HG03060 (cell line): ENCODE data around the gene TCAP.

Experiments
- ATAC-seq: cut with Tn5 transposase; IDR thresholded peaks from one replicate; pipeline ENCODE4 v1.9.1; 2021; ENCODE audit warnings: low read depth, moderate number of reproducible peaks; ENCODE audit not compliant: unreplicated experiment

TCAP gene

DNA sequence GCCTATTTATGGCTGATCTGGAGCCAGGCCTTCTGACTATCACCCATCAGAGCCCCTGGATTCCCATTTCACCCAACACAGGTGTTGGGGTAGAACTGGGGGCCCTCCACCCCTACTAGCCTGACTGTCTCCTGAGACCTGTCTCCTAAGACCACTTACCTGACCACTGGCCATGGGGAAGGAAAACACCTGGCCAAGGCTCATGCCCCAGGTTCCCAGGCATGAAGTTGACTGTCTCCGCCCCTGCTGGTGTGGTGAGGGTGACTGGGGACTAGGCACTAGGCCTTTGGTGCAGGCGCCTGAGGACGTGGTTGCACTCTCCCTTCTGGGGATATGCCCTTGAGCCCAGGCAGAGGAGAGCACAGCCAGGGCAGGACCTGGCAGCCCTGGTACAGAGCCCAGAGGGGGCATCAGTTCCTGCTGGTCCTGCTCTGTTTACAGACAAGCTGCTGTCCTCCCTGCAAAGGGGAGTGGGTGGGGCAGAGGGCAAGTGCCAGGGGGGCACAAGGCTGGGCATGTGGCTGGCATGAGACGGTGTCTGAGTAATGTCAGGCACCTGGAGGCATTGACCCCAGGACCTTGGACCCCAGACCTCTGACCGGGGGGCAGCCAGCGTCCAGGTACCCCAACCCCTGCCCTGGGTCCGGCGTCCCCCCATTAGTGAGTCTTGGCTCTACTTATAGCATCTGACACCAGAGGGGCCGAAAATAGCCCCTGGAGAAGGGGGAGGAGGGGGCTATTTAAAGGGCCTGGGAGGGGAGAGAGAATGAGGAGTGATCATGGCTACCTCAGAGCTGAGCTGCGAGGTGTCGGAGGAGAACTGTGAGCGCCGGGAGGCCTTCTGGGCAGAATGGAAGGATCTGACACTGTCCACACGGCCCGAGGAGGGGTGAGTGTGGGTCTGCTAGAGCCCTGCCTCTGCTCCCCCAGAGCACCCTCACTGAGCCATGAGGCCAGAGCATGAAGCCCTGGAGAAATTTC, at the start of gene TCAP:
TCAP (plus strand) TSS at position 769 of the 981 bp plus-strand sequence; CDS start at position 780, 11 bp downstream.
- ATAC-seq: no peak

DNA sequence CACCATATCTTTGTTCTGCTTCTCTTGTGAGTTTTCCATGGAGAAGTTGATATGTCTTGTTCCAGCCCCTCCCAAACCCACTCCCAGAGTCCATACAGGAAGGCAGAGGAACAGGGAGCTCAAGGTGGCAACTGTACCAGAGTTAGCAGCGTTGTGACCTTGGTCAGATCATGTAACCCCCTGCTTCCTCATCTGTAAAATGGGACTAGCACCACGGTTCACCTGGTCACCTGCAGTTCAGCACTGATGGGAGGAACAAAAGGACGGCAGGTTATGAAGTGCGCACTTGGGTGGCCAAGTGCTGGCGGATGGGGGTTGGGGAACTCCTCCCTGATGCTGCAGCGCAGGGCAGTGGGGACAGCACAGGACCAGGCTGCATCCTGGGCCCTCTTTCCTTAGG, 49.7 kb upstream of the TCAP start:
- no peak for ATAC-seq

DNA sequence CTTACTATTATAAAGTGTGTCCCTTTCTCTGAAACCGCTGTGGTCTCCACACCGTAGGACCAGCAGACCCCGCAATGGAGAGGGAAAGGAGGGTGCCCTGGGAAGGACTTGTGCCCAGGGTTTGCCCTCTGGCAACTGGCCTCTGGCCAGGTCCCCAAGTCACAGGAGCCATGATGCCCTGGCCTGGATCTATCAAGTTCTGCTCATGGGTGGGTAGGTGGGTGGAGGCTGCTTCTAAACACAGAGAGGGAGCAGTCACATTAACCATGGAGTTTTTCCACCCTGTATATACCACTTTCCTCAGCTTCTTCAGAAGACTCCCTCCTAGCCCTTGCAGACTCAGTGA, 48.1 kb upstream of the TCAP start:
- no peak for ATAC-seq

DNA sequence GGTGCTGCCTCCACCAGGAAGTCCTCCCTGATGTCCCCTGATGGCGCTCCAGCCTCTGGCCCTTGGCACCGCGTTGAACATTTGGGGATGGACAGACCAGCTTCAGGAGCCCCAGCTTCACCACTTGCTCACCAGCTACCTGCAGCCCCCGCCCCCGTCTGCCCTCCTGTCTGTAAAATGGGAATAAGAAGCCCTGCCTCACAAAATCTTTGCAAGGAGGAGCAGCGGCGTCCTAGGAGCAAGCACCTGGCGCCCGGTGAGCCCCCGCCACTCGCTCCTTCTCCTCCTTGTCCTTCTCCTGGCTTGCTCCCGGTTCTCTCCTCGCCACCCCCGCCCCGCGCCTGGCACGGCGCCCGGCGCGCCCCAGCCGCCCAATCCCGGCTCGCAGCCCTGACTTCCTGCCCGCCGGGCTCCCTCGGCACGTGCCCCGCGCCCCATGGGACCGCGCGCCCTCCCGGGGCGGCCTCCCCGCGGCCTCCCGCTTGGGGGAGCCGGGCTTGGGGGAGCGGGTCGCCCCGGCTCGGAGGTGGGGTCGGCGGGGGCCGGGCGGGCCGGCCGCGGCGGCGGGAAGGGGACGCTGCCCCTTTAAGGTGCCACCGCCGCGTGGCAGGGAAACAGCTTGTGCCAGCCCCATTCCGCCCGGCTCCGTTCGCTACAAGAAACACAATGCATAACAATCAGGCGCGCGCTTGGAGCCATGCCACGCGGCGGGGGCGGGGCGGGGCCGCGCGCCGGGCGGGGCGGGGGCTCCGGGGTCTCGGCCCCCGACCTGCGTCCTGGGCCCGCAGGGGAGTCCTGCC, 47.5 kb upstream of the TCAP start:
- ATAC-seq: no peak

DNA sequence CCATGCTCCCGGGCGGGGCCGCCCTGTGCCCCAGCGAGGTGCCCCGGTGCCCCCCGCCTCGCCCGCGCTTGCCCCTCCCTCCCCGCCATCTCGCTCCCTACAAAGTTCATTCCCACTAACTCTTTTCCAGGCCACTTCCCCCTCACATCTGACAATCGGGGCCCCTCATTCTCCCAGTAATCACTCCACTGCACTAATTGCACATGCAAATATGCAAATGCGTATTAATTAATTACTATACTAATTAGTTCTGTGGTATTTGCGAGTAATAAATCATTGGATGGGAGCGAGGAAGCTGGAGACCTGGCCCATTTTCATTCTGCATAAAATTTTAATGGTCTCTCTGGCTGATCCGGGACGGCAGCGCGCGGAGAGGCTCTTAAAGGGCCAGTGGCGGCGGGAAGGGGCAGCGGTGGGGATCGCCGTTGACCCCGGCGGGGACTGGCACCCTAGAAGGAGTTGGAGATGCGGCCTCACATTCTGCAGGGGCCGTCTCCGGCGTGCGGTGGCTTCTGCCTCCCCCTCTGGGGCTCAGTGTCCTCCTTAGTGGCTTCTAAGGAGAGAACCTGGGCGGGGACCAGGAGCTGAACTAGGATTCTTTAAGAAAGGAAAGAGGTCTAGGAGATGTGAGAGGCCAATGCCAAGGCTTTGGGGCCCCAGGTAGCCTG, 46.8 kb upstream of the TCAP start:
- ATAC-seq: no peak

- ATAC-seq: no peak
Observed at GRCh38 chr17:39618956-39619785, 46.0 kb upstream of the TCAP start.

DNA sequence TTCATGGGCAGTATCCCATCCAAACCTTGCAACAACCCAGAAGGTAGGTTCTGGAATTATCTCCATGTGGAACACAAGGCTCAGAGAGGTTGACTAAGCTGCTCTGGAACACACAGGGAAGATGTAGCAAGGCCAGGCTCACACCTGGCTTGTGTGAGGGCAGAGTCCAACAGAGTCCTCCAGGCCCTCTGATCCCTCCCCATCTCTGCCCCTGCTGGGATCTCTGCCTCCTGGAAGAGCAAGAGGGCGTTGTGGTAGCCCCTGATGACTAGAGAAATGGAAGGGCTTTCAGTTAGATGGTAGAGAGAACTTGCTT, 45.4 kb upstream of the TCAP start:
- ATAC-seq: no peak

- ATAC-seq: peak; percentile 74
Observed at GRCh38 chr17:39621523-39622379, 43.4 kb upstream of the TCAP start.

- no peak for ATAC-seq
Observed at GRCh38 chr17:39622380-39623006, 42.7 kb upstream of the TCAP start.

- no peak for ATAC-seq
Observed at GRCh38 chr17:39623356-39623950, 41.7 kb upstream of the TCAP start.

- no peak for ATAC-seq
Observed at GRCh38 chr17:39624313-39624712, 40.8 kb upstream of the TCAP start.

DNA sequence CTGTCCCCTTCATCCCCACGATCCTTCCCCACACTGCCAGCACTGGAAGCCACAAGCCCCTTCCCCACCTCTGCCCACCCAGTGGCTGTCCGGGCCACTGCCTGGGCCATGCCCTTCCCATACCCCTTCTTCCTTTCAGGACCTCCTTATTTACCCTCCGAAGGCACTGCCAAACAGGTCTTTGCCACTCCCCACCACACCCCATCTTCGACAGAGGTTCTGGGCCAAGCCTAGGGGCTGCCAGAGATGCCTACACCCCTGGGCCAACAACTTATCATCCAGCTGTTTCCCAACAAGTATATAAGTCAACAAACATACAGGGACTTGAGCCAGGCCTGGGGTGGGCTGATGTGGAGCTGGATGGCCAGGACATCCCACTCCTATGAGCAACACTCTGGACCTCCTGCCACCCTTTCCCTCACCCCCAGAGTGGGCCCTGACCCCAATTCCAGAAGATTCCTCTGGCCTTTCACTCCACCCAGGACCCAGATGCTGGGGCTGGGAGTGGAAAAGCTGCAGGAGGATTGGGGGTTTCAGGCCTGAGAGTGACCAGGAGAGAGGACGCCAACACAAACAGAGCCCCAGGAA, 39.9 kb upstream of the TCAP start:
- ATAC-seq: no peak

DNA sequence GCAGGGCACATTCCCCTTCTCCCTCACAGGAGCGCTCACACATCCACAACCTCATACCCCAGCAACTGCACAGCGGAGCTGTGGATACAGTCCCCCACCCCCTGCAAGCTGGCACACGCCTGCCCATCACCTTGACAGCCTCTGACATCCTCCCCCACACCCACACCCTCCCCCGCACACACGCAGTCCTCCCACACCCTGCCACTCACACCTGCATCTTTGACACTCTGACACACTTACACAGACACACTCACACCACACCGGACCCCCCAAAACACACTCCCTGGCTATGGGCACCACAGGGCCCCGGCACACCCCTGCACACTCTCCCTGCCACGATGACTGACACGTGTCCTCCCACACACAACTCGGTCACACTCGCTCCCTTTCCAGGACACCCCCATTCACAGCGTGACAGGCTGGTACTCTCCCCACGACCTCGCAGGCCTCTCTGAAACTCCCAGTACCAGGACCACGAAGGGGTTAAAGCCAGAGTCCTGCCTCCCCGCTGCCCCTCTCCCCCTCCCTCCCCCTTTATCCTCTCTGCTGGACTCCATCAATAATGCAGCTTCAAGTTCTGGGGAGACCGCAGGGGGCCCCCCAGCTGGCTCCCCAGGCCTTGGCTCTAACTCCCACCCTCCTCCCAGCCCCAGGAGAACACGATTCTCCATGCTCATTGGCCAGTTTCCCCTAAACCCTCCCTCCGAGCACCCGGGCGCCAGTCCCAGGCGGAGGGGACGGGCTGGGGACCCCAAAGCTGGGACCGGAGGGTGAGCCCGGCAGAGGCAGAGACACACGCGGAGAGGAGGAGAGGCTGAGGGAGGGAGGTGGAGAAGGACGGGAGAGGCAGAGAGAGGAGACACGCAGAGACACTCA, 38.7 kb upstream of the TCAP start, which contains the start of gene PPP1R1B:
PPP1R1B (plus strand) TSS at position 782 of the 876 bp plus-strand sequence. CDS start 441 bp downstream, outside the sequence.
- no peak for ATAC-seq

DNA sequence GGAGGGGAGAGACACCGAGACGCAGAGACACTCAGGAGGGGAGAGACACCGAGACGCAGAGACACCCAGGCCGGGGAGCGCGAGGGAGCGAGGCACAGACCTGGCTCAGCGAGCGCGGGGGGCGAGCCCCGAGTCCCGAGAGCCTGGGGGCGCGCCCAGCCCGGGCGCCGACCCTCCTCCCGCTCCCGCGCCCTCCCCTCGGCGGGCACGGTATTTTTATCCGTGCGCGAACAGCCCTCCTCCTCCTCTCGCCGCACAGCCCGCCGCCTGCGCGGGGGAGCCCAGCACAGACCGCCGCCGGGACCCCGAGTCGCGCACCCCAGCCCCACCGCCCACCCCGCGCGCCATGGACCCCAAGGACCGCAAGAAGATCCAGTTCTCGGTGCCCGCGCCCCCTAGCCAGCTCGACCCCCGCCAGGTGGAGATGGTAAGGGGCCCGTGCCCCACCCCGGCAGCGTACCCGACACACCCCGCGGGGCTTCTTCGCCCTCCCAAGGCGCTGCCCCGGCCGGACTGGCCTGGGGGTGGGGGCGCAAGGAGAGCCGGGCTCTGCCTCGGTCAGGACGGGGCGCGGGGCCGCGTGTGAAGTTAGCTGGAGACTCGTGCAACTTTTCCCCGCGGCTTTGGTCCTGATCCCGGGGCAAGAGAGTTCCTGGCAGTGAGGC, 38.0 kb upstream of the TCAP start:
- no peak for ATAC-seq

DNA sequence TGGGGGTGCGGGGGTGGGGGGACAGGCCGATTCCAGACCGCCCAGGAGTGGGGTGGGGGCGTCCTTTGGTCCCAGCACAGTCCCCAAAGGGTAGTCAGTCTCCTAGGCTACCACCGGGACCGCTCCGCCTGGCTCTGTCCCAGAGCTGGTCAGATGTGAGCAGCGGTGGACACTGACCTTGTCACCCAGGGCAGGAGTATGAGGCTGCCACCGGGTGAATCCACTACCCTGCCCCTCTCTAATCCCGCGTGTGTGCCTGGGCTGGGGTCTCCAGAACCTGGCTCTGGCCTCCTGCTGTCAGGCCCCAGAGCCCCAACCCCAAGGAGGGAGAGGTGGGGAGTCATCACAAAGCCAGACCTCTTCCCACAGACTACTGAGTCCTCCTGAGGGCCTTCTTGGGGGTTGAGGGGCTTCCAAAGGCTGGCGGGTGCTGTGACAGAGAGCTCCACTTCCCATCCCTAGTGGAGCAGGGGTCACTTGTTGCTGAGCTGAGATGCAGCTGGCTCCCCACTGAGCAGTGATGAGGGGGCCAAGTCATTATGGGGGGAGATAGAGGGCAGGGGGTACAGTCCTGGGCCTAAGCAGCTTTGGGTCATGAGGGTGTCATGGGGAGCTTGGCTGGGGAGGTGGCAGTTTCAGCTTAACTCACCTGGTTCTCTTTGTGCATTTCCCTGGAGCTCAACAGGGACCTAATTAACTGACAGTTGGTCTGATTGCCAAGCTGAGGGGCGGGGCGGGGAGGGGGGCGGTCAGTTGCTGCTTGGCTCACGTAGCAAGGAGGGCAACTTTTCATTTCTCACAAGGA, 37.2 kb upstream of the TCAP start:
- ATAC-seq: no peak
